CD4-positive, alpha-beta T cell (primary cell): ENCODE data around the gene ATP1A4. TPM values are rescaled to one million over a fixed set of nuclear protein-coding genes. Genes with fewer than 3 reads are reported as not detected.

Source experiments
- ATAC-seq: fragments of 200-7000 bp; cut with Tn5 transposase; one replicate; pipeline ENCODE4 v1.10.0; 2022; ENCODE audit warnings: mild to moderate bottlenecking; ENCODE audit not compliant: poor library complexity
- CTCF ChIA-PET: fragments of 350-600 bp; sonication (Branson Sonifier 250); formaldehyde crosslinking; loops from one replicate; lab custom pipeline; 2021; ENCODE audit warnings: antibody characterized with exemption, inconsistent platforms; lab: Charles Lee
- POLR2A ChIA-PET: fragments of 350-600 bp; sonication (Branson Sonifier 250); formaldehyde crosslinking; loops from one replicate; lab custom pipeline; 2021; ENCODE audit warnings: antibody characterized with exemption, inconsistent platforms; lab: Charles Lee
- DNase-seq, 14 experiments: peaks; one replicate each; pipeline ENCODE4 v3.0.0-alpha.2; 2013 to 2020; ENCODE audit warnings: mixed read lengths in 2 of 14
- H3K27ac ChIP-seq, 2 donors: one replicate each; pipeline versions ENCODE4 v1.5.1 to v1.7.0; 2013; ENCODE audit warnings: low read length in 2 of 2, low read depth in 1 of 2, mild to moderate bottlenecking in 1 of 2
- H3K27me3 ChIP-seq, 2 experiments: 1 replicate in 1 of 2; 2 replicates in 1 of 2; pipeline versions ENCODE4 v1.6.1 to v1.7.0; 2013; ENCODE audit warnings: low read length in 2 of 2, control low read depth in 1 of 2, mild to moderate bottlenecking in 1 of 2, moderate library complexity in 1 of 2; ENCODE audit not compliant: insufficient read depth in 2 of 2, control insufficient read depth in 1 of 2
- H3K36me3 ChIP-seq: one replicate; pipeline ENCODE4 v1.6.1; 2013; ENCODE audit warnings: low read length, control low read depth; ENCODE audit not compliant: insufficient read depth
- H3K4me1 ChIP-seq: one replicate; pipeline ENCODE4 v1.6.1; 2013; ENCODE audit warnings: low read length, control low read depth; ENCODE audit not compliant: insufficient read depth
- H3K4me3 ChIP-seq: one replicate; pipeline ENCODE4 v1.5.1; 2013; ENCODE audit warnings: mild to moderate bottlenecking, low read length, moderate library complexity
- H3K9me3 ChIP-seq, 2 experiments: 1 replicate in 1 of 2; 2 replicates in 1 of 2; pipeline versions ENCODE4 v1.6.1 to v1.7.0; 2013; ENCODE audit warnings: low read length in 2 of 2, mild to moderate bottlenecking in 2 of 2, control low read depth in 1 of 2, moderate library complexity in 1 of 2; ENCODE audit not compliant: control insufficient read depth in 1 of 2, insufficient read depth in 1 of 2
- H3K27ac Mint-ChIP-seq: one replicate; pipeline ENCODE4 v1.8.0; 2020; ENCODE audit warnings: mixed read lengths
- H3K27me3 Mint-ChIP-seq: one replicate; pipeline ENCODE4 v1.8.0; 2021; ENCODE audit warnings: mixed read lengths
- H3K36me3 Mint-ChIP-seq: one replicate; pipeline ENCODE4 v1.8.0; 2021; ENCODE audit warnings: low read depth, mixed read lengths
- H3K4me1 Mint-ChIP-seq: one replicate; pipeline ENCODE4 v1.8.0; 2021; ENCODE audit warnings: low read depth, mixed read lengths
- H3K4me3 Mint-ChIP-seq: one replicate; pipeline ENCODE4 v1.8.0; 2020; ENCODE audit warnings: mild to moderate bottlenecking, mixed read lengths
- H3K9me3 Mint-ChIP-seq: one replicate; pipeline ENCODE4 v1.8.0; 2020; ENCODE audit warnings: mixed read lengths
- intact Hi-C, 2 experiments: fragments of 100-400 bp; cut with DNase I in 1 of 2; cut with micrococcal nuclease in 1 of 2; formaldehyde crosslinking; loops; one replicate each; pipeline versions ENCODE4 v1.15.1 to v1.9.0; 2023 to 2025; cut with DNase I, micrococcal nuclease
- total RNA-seq, 174 experiments: library from RNA in 2 of 174; stranded (reverse) in 2 of 174; gene quantifications; one replicate each; pipeline ENCODE4 v1.2.3 and lab custom pipeline; 2021 to 2026
- TF ChIP-seq, protein P1 (sequence below): fragments of 200-600 bp; IDR thresholded peaks from one replicate; pipeline ENCODE4 v1.8.0; 2022; ENCODE audit warnings: antibody characterized with exemption, mild to moderate bottlenecking

The ATP1A4 gene
- total RNA-seq, 2 experiments from 2014 or later, result 0.22 TPM; not detected in 1

DNA sequence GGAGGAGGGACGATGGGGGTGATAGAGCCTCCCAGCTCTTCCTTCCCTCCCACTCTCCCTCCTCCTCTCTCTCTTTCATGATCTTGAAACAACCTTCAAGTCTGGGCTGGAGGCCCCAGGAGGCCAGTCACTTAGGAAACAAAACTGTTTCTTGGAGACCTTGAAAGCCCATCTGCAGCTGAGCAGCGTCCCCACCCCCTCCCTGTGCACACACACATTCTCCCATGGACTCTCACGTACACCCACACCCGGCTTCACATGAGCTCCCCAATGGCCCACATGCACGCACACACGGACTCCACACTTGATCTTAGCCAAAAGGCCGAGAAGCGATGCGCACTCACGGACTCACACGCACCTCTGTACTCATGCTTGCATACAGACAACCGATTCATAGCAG lies 39.0 kb upstream of the ATP1A4 start:
- CTCF ChIA-PET, result no interaction called here
- POLR2A ChIA-PET, result no interaction called here

DNA sequence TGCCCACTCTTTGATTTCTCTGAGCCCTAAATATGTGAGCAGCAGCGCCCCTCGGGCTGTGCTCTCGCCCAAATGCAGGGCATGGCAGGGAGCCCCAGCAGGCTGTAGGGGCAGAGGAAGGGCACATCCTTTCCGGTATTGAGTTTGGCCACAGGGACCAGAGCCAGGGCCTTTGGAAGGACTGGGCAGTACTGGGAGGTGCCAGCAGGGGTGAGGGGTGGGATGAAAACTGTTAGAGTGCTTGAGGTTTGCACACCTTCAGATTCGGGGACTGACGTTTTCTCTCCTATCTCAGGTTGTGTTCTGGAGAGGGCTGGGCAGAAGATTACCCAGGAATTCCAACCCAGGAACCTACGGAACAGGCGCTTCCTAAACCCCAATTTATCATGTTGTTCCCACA lies 38.0 kb upstream of the ATP1A4 start:
- TF ChIP-seq, protein P1, sequence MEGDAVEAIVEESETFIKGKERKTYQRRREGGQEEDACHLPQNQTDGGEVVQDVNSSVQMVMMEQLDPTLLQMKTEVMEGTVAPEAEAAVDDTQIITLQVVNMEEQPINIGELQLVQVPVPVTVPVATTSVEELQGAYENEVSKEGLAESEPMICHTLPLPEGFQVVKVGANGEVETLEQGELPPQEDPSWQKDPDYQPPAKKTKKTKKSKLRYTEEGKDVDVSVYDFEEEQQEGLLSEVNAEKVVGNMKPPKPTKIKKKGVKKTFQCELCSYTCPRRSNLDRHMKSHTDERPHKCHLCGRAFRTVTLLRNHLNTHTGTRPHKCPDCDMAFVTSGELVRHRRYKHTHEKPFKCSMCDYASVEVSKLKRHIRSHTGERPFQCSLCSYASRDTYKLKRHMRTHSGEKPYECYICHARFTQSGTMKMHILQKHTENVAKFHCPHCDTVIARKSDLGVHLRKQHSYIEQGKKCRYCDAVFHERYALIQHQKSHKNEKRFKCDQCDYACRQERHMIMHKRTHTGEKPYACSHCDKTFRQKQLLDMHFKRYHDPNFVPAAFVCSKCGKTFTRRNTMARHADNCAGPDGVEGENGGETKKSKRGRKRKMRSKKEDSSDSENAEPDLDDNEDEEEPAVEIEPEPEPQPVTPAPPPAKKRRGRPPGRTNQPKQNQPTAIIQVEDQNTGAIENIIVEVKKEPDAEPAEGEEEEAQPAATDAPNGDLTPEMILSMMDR, result no peak
- H3K27ac ChIP-seq, result no peak overlapping the region
- no peaks in the 10 kb centered on the region for H3K9me3 Mint-ChIP-seq
- H3K4me1 Mint-ChIP-seq, result no peaks in the 10 kb centered on the region
- DNase-seq, result no peak
- H3K27me3 Mint-ChIP-seq, result peaks cover 23% of the 10 kb centered on the region
- ChIA-PET POLR2A (no interaction called here), CTCF (no interaction called here)
- H3K27me3 ChIP-seq, result peaks cover 7 to 21% of the 10 kb centered on the region in 2 experiments
- H3K4me3 Mint-ChIP-seq, result no peak overlapping the region
- ATAC-seq, result no peak
- no peaks in the 10 kb centered on the region for H3K9me3 ChIP-seq
- intact Hi-C loops, result no loop called here
- no peaks in the 10 kb centered on the region for H3K36me3 Mint-ChIP-seq
- H3K4me3 ChIP-seq, result no peak overlapping the region
- H3K4me1 ChIP-seq, result no peaks in the 10 kb centered on the region
- H3K27ac Mint-ChIP-seq, result no peak overlapping the region
- H3K36me3 ChIP-seq, result no peaks in the 10 kb centered on the region

More for the DNA sequence above, 39.0 kb upstream of the ATP1A4 start:
- TF ChIP-seq, protein P1, result no peak
- Mint-ChIP-seq H3K4me3 (no peak overlapping the region), H3K9me3 (no peaks in the 10 kb centered on the region), H3K4me1 (no peaks in the 10 kb centered on the region), H3K36me3 (no peaks in the 10 kb centered on the region), H3K27ac (no peak overlapping the region), H3K27me3 (peaks cover 19% of the 10 kb centered on the region)
- Histone ChIP-seq H3K27me3 (peaks cover 7 to 19% of the 10 kb centered on the region in 2 experiments), H3K9me3 (no peaks in the 10 kb centered on the region), H3K4me3 (no peak overlapping the region), H3K27ac (no peak overlapping the region), H3K4me1 (no peaks in the 10 kb centered on the region), H3K36me3 (no peaks in the 10 kb centered on the region)
- no peak for ATAC-seq
- no peak for DNase-seq
- intact Hi-C loops, result no loop called here

DNA sequence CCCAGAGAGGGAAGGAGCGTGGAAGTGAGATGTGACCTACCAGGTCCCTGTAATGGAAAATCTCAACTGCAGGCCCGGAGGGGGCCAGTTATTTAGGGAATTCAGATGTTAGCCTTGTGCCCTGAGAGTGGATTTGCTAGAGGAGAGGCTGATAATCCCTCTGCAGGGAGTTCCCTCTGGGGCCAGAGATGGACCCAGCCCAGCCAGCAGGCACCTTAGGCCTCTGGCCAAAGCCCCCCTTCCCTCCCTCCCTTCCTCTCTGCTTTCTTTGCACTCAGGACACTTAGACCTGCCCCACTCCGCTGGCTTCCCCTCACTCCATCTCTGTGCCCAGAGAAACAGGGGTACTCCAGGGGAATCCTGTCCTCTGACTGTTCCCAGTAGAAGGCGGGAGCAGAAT lies 37.3 kb upstream of the ATP1A4 start:
- no peaks in the 10 kb centered on the region for H3K36me3 Mint-ChIP-seq
- intact Hi-C loops, result no loop called here
- H3K9me3 ChIP-seq, result no peaks in the 10 kb centered on the region
- H3K4me1 Mint-ChIP-seq, result no peaks in the 10 kb centered on the region
- DNase-seq (no peak), ATAC-seq (no peak)
- ChIA-PET CTCF (no interaction called here), POLR2A (no interaction called here)
- TF ChIP-seq, protein P1, result no peak
- H3K27ac ChIP-seq, result no peak overlapping the region
- no peaks in the 10 kb centered on the region for H3K4me1 ChIP-seq
- no peaks in the 10 kb centered on the region for H3K36me3 ChIP-seq
- H3K27me3 Mint-ChIP-seq, result peaks cover 20% of the 10 kb centered on the region
- H3K27me3 ChIP-seq, result peaks cover 7 to 21% of the 10 kb centered on the region in 2 experiments
- no peak overlapping the region for H3K4me3 Mint-ChIP-seq
- H3K9me3 Mint-ChIP-seq, result no peaks in the 10 kb centered on the region
- no peak overlapping the region for H3K4me3 ChIP-seq
- no peak overlapping the region for H3K27ac Mint-ChIP-seq
